Stomach smooth muscle (tissue), 2 donors: ENCODE measurements around the gene E2F2.

Experiments used
- H3K27ac ChIP-seq: one replicate; pipeline ENCODE4 v1.7.0; 2013; ENCODE audit warnings: mild to moderate bottlenecking, low read length, inconsistent platforms
- H3K27me3 ChIP-seq, 2 donors: one replicate each; pipeline ENCODE4 v1.7.0; 2013; ENCODE audit warnings: low read length in 2 of 2; ENCODE audit not compliant: insufficient read depth in 2 of 2, control insufficient read depth in 1 of 2
- H3K36me3 ChIP-seq, 2 donors: one replicate each; pipeline ENCODE4 v1.7.0; 2013; ENCODE audit warnings: low read length in 2 of 2; ENCODE audit not compliant: control insufficient read depth in 2 of 2, insufficient read depth in 2 of 2
- H3K4me1 ChIP-seq: one replicate; pipeline ENCODE4 v1.7.0; 2013; ENCODE audit warnings: low read length; ENCODE audit not compliant: control insufficient read depth, insufficient read depth
- H3K4me3 ChIP-seq, 2 donors: one replicate each; pipeline ENCODE4 v1.7.0; 2013; ENCODE audit warnings: low read length in 2 of 2
- H3K9ac ChIP-seq, 2 donors: one replicate each; pipeline ENCODE4 v1.7.0; 2013; ENCODE audit warnings: low read length in 2 of 2, mild to moderate bottlenecking in 1 of 2
- H3K9me3 ChIP-seq, 2 donors: one replicate each; pipeline ENCODE4 v1.7.0; 2013; ENCODE audit warnings: low read length in 2 of 2; ENCODE audit not compliant: control insufficient read depth in 2 of 2
- donor health status: healthy.
- donor health status: Pancreatic carcinoma.

The E2F2 gene, protein sequence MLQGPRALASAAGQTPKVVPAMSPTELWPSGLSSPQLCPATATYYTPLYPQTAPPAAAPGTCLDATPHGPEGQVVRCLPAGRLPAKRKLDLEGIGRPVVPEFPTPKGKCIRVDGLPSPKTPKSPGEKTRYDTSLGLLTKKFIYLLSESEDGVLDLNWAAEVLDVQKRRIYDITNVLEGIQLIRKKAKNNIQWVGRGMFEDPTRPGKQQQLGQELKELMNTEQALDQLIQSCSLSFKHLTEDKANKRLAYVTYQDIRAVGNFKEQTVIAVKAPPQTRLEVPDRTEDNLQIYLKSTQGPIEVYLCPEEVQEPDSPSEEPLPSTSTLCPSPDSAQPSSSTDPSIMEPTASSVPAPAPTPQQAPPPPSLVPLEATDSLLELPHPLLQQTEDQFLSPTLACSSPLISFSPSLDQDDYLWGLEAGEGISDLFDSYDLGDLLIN

DNA sequence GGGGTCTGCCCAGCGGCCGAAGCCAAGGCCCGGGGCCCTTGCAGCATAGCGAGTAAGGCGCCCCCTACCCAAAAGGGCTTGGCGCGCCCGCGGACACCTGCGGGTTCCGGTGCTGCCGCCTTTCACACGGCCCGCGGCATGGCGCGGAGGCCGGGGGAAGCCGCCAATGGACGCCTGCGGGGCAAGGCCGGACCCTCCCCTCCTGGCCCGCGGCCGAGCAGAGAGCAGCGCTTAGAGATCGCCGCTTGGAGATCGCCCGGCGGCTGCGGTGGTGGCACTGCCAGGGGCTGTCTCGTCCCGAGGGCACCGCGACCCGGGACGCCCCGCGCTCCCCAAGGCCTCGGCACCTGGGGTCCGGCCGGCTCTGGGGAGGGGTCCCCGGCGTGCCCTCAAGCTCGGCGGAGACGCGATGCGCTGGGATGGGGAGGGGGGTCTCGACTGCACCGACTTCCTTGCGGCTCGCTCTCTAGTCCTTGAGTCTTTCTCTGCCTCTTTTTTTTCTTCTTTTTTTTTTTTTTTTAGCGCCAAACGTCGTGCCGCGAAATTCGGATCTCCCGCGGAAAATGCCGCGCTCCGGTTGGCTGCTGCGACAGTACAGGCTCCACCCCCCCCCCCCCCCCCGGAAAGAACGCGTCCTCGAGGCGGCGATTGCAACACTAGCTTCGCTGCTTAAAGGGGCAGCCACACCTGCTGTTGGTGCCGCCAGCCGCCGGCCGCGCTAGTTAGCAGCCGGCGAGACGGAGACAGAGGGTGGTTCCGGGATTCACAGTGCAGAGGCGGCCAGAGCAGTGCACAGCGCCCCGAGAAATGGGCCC lies at the start of gene E2F2:
E2F2 (minus strand) TSS at position 487 of the 815 bp plus-strand sequence; CDS start at position 47, 440 bp downstream.
- Histone ChIP-seq H3K27me3 (peaks cover 17 to 18% of the 10 kb centered on the region in 2 donors), H3K27ac (peak within 1 kb of the TSS; percentile 41), H3K4me3 (peak within 1 kb of the TSS; percentile 62 to 70), H3K9ac (peak within 1 kb of the TSS; percentile 51 to 60), H3K4me1 (peaks cover 24% of the 10 kb centered on the region), H3K36me3 (no peaks in the 10 kb centered on the region), H3K9me3 (no peaks in the 10 kb centered on the region)

DNA sequence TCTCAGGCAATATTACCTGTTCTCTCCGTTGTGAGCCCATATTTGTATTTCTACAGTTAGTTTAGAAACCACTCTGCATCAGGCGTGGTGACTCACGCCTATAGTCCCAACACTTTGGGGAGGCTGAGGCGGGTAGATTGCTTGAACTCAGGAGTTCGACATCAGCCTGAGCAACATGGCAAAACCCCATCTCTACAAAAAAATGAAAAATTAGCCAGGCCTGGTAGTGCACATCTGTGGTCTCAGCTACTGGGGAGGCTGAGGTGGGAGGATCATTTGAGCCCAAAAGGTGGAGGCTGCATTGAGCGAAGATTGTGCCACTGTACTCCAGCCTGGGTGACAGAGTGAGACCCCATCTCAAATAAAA lies 47.9 kb upstream of the E2F2 start:
- no peak overlapping the region for H3K27ac ChIP-seq
- H3K27me3 ChIP-seq: no peaks in the 10 kb centered on the region
- H3K9ac ChIP-seq: no peak overlapping the region
- H3K9me3 ChIP-seq: no peaks in the 10 kb centered on the region
- H3K4me3 ChIP-seq: no peak overlapping the region
- no peaks in the 10 kb centered on the region for H3K36me3 ChIP-seq
- H3K4me1 ChIP-seq: peaks cover 34% of the 10 kb centered on the region

DNA sequence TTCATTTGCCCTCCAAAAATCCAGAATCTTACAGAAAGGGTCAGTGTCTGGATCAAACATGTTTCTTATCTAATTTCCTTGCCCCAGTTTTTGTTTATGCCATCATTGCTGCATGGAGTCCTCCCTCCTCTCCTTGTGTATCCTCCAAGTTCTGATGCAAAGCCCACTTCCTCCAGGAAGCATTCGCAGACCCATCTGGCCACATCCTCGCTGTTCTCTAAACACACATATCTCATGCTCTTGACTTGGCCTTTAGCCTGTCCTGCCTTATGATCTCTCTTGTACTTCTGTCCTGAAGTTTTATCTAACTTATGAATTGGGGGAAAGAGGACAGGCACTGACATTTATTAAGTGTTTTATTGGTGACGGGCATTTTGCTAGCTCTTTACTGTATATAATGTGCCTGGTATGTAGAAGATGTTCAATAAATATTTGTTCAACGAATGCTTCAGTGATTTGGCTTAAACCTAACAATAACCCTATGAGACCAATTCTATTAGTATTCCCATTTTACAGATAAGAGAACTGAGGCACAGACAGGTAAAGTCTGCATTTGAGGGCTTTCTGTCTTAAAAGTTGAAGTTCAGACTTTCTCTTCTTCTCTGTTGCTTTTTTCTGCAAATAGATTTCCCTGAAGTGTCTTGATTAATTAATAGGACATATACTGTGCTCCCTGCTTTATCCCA lies 47.4 kb upstream of the E2F2 start:
- peaks cover 34% of the 10 kb centered on the region for H3K4me1 ChIP-seq
- H3K27ac ChIP-seq: peak overlapping the region; percentile 85
- H3K9me3 ChIP-seq: no peaks in the 10 kb centered on the region
- no peaks in the 10 kb centered on the region for H3K27me3 ChIP-seq
- no peaks in the 10 kb centered on the region for H3K36me3 ChIP-seq
- H3K4me3 ChIP-seq: no peak overlapping the region
- H3K9ac ChIP-seq: no peak overlapping the region

DNA sequence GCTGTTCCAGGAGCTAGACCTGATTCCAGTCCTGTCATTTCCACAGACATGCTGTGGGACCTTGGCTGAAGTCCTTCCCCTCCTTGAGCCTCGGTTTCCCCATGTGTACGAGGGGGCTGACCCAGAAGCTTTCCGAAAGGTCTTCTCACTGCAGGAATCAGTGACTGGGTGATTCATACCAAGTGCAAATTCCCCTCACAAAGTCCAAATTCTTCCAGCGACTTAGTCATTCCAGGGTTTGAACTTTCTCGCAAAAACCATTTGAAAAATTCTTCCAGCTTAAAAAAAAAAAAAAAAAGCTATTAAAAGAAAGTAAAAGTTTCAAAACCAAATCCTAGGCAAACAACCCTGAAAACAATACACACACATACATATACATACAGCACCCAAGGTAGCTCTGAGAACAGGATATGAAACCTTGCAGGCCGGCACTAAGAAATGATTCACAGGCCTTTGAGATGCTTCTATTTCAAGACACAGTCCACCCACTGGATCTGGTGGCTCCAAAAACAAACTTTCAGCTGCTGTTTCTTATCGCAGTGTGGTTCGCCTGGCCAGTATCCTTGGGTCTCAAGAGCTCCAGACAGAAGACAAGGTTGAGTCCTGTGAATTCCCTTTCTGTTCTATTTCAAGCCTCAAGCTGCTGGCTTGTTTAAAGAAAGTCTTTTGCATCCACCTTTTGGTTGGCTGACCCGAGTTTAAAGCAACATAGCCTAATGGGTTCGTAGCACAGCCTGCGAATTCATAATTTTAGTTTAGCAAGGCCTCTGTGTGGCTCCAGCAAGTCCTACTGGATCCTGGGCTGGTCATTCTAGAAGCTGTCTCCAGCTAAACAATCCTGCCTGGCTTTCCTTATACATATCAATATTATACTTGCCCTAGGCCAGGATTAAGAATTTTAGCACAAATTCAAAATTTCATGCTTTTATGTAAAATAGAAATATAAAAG lies 46.3 kb upstream of the E2F2 start:
- Histone ChIP-seq H3K4me1 (peaks cover 34% of the 10 kb centered on the region), H3K4me3 (peak overlapping the region; percentile 25 to 66), H3K9ac (peak overlapping the region; percentile 19 to 36), H3K27me3 (no peaks in the 10 kb centered on the region), H3K36me3 (no peaks in the 10 kb centered on the region), H3K27ac (peak overlapping the region; percentile 85), H3K9me3 (no peaks in the 10 kb centered on the region)

DNA sequence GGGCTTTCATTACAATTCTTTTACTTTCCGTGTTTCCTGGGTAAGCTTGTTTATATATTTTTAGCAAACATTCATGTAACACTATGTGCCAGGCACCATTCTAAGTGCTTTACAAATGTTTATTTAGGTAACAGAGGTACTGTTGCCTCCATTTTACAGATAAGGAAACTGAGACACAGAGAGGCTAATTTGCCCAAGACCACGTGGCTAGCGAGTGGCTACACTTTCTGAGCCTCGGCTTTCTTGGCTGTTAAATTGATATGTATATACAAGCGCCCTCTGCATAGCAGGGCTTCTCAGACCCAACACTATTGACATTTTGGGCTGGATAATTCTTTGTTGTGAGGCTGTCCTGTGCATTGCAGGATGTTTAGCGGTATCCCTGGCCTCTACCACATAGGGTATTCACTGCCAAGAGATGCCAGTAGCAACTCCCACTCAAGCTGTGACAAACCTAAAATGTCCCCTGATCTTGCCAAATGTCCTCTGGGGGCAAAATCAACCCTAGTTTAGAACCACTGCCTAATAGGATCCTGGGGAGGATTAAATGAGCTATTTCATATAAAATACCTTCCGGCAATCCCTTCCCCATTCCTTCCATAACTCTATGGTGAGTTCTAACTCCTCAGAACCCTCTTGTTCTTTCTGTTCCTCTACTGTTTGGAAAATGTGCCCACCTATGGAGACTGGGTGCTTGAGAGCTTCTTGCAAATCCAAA lies 45.5 kb upstream of the E2F2 start:
- Histone ChIP-seq H3K4me3 (peak overlapping the region; percentile 25 to 66), H3K9ac (peak overlapping the region in 1 of 2 donors; percentile 19), H3K4me1 (peaks cover 34% of the 10 kb centered on the region)

DNA sequence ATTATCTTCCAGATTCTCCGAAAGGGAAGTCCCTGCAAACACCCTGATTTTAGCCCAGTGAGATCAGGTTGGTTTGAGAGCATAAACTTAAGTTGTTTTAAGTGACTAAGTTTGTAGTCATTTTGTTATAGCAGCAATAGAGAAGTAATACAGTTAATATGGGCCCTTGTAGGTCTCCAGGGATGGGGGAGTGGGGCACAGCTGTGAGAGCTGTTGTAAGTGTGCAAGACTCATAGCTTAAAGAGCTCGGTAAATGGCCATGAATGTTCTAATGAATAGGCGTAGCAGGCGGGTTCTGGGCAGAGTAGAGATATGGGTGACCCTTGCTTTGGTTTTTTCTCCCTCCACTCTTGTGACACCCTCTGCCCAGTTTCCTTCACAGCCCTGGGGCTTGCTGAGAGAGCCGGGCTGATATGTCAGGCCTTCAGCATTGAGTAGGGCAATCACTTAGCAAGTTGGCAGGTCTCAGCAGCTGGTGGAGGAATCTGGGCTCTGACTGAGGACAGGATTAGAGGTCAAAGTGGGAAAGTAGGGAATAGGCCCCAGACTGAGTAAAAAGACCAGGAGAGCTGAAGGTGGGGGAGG lies 44.3 kb upstream of the E2F2 start:
- no peak overlapping the region for H3K4me3 ChIP-seq
- peak overlapping the region; percentile 85 for H3K27ac ChIP-seq
- no peak overlapping the region for H3K9ac ChIP-seq
- no peaks in the 10 kb centered on the region for H3K36me3 ChIP-seq
- H3K4me1 ChIP-seq: peaks cover 34% of the 10 kb centered on the region
- H3K27me3 ChIP-seq: no peaks in the 10 kb centered on the region
- no peaks in the 10 kb centered on the region for H3K9me3 ChIP-seq

More for the DNA sequence above, 45.5 kb upstream of the E2F2 start:
- Histone ChIP-seq H3K9me3 (no peaks in the 10 kb centered on the region), H3K36me3 (no peaks in the 10 kb centered on the region), H3K27ac (peak overlapping the region; percentile 85), H3K27me3 (no peaks in the 10 kb centered on the region)

DNA sequence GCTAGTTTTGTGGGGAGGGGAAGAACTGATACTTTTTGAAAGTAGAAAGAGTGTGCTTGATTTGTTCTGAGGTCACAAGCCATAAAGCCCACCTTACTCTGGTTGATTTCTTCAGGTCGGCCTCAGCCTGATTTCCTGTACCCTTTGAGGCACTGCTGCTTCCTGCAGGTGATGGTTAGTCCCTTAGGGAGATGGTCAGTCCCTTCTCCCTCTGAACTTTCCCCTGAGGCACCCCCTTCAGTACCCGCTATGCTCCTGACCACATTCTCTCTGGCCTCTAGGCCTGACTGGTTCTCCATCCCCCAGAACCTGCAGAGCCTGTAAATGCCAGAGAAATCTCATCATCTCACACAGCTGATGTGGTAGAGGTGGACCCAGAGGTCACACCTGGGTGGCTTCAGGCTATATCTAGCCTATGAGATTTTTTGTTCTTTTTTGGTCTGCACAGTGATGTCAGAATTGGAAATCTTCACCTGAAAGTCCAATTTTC lies 43.3 kb upstream of the E2F2 start:
- Histone ChIP-seq H3K36me3 (no peaks in the 10 kb centered on the region), H3K4me1 (peaks cover 34% of the 10 kb centered on the region), H3K27me3 (no peaks in the 10 kb centered on the region), H3K9me3 (no peaks in the 10 kb centered on the region), H3K9ac (no peak overlapping the region), H3K4me3 (no peak overlapping the region), H3K27ac (peak overlapping the region; percentile 85)

DNA sequence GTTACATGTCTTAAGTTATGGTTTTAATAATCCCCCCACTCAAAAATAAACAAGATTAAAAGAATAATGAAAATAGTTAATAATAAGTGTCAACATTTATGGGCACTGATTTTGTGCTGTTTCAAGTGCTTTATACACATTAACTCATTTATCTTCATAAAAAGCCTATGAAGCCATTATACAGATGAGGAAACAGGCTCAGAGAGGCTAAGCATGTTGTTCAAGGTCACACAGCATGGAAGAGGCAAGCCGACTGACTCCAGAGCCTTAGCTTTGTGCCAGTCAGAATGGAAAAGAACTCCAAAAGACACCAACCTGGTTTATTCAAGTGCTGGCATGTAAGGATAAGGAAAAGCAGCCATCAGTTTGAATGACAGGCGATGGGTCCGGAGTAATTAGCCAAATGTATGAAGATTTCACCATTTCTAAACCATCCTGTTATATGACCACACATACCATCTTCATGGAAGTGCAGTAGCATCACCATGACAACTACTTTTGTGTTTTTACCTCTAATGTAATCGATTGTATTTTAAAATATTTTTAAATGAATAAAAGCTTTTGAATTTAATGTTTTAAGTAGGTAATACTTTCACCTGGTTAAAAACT lies 42.6 kb upstream of the E2F2 start:
- Histone ChIP-seq H3K4me1 (peaks cover 37% of the 10 kb centered on the region), H3K27ac (no peak overlapping the region)

DNA sequence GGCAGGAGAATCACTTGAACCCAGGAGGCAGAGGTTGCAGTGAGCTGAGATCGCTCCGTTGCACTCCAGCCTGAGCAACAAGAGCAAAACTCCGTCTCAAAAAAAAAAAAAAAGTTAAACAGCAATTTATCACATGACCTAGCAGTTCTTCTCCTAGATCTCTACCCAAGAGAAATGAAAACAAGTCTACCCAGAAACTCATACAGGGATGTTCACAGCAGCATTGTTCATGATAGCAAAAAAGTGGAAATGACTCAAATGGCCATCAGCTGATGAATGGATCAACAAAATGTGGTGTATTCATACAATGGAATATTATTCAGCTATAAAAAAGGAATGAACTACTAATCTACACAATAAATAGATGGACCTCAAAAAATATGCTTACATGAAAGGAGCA lies 40.4 kb upstream of the E2F2 start:
- Histone ChIP-seq H3K27me3 (no peaks in the 10 kb centered on the region), H3K4me3 (no peak overlapping the region), H3K27ac (no peak overlapping the region), H3K4me1 (peaks cover 26% of the 10 kb centered on the region), H3K9ac (no peak overlapping the region), H3K36me3 (no peaks in the 10 kb centered on the region), H3K9me3 (no peaks in the 10 kb centered on the region)

More for the DNA sequence above, 42.6 kb upstream of the E2F2 start:
- Histone ChIP-seq H3K9ac (no peak overlapping the region), H3K4me3 (no peak overlapping the region), H3K9me3 (no peaks in the 10 kb centered on the region), H3K27me3 (no peaks in the 10 kb centered on the region), H3K36me3 (no peaks in the 10 kb centered on the region)
